ENCODE data around the gene TBC1D19. TPM values are rescaled to one million over a fixed set of nuclear protein-coding genes. Genes with fewer than 3 reads are reported as not detected.
"Not testable (repeated sequence)": the region's sequence is repeated elsewhere in the genome, so short reads cannot be mapped to it uniquely, and the experiment has no call there.

TBC1D19 gene
- total RNA-seq, 6 experiments from 2014 or later, result 8.5 to 14.4 (median 12.1) TPM

DNA sequence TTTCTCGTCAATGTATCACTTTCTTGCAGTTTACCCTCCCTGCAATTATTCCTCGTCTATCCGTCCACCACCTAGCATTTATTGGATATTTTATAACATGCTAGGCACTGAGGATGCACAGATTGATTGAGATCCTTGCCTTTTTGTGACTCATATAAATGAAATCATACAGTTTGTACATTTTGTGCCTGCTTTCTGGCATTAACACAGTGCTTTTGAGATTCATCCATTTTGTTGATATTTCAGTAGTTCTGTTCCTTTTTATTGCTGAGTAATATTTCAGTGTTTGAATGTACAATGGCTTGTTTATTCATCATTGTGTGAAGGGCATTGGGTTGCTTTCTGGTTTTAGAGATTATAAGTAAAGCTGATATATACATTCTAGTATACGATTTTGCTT is 841 bp downstream of the TBC1D19 start:
- H3K4me1 Mint-ChIP-seq (ENCODE audit: low read depth), result peaks cover 37% of the 10 kb centered on the region
- H3K27me3 Mint-ChIP-seq (ENCODE audit: insufficient read depth), result no peaks in the 10 kb centered on the region
- TF ChIP-seq, protein P1, sequence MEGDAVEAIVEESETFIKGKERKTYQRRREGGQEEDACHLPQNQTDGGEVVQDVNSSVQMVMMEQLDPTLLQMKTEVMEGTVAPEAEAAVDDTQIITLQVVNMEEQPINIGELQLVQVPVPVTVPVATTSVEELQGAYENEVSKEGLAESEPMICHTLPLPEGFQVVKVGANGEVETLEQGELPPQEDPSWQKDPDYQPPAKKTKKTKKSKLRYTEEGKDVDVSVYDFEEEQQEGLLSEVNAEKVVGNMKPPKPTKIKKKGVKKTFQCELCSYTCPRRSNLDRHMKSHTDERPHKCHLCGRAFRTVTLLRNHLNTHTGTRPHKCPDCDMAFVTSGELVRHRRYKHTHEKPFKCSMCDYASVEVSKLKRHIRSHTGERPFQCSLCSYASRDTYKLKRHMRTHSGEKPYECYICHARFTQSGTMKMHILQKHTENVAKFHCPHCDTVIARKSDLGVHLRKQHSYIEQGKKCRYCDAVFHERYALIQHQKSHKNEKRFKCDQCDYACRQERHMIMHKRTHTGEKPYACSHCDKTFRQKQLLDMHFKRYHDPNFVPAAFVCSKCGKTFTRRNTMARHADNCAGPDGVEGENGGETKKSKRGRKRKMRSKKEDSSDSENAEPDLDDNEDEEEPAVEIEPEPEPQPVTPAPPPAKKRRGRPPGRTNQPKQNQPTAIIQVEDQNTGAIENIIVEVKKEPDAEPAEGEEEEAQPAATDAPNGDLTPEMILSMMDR (IDR thresholded peaks at IDR 0.05), result no peak
- H3K4me3 Mint-ChIP-seq, result peak overlapping the region; percentile 100
- H3K27ac Mint-ChIP-seq, result peak overlapping the region; percentile 92
- no peak for DNase-seq
- no peaks in the 10 kb centered on the region; the same call in 1 of the 2 replicates for H3K36me3 Mint-ChIP-seq (ENCODE audit: low read depth)
- H3K9me3 Mint-ChIP-seq, result no peaks in the 10 kb centered on the region

DNA sequence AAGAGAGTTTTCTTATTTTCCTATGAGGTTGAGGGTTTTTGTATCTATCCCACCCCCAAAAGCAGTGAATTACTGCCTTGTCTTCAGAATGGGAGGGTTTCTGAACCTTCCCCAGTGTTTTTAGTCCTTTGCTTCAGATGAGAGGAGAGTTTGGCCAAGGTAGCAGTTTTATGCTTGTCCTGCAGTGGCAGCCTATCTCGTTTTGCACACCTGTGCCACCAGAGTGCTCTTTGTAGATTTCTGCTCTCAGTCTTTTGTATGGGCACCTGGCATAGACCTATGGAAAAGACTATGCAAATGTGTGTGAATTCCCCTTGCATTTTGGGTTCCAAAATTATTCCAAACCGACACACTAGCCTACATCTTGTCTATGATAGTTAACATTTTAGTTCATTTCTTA is 5.8 kb downstream of the TBC1D19 start:
- TF ChIP-seq, protein P1 (IDR thresholded peaks at IDR 0.05), result no peak
- H3K9me3 Mint-ChIP-seq, result no peaks in the 10 kb centered on the region
- peaks cover 40% of the 10 kb centered on the region for H3K4me1 Mint-ChIP-seq (ENCODE audit: low read depth)
- H3K4me3 Mint-ChIP-seq, result no peak overlapping the region
- H3K36me3 Mint-ChIP-seq (ENCODE audit: low read depth), result peaks cover 9% of the 10 kb centered on the region; the same call in 1 of the 2 replicates
- no peaks in the 10 kb centered on the region for H3K27me3 Mint-ChIP-seq (ENCODE audit: insufficient read depth)
- DNase-seq, result no peak
- H3K27ac Mint-ChIP-seq, result no peak overlapping the region

DNA sequence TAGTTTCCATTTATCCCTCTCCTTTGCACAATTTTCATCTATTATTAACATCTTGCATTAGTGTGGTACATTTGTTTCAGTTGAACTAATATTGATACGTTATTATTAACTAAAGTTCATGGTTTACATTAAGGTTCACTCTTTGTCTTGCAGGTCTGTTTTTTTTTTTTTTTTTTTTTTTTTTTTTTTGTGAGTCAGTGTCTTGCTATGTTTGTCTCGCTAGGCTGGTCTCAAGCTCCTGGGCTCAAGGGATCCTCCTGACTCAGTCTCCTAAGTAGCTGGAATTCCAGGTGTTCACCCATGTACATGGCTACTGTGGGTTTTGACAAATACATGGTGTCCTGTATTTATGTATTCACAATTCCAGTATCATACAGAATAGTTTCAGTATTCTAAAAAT is 6.8 kb downstream of the TBC1D19 start:
- Mint-ChIP-seq H3K36me3 (ENCODE audit: low read depth) (peaks cover 9% of the 10 kb centered on the region; the same call in 1 of the 2 replicates), H3K27ac (no peak overlapping the region; the same call in 1 of the 2 replicates), H3K27me3 (ENCODE audit: insufficient read depth) (no peaks in the 10 kb centered on the region), H3K9me3 (no peaks in the 10 kb centered on the region), H3K4me3 (no peak overlapping the region; the same call in 1 of the 2 replicates), H3K4me1 (ENCODE audit: low read depth) (peaks cover 31% of the 10 kb centered on the region)
- DNase-seq, result no peak
- TF ChIP-seq, protein P1 (IDR thresholded peaks at IDR 0.05), result no peak

DNA sequence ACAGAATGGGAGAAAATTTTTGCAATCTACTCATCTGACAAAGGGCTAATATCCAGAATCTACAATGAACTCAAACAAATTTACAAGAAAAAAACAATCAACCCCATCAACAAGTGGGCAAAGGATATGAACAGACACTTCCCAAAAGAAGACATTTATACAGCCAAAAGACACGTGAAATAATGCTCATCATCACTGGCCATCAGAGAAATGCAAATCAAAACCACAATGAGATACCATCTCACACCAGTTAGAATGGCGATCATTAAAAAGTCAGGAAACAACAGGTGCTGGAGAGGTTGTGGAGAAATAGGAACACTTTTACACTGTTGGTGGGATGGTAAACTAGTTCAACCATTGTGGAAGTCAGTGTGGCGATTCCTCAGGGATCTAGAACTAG is 9.7 kb downstream of the TBC1D19 start:
- not testable (repeated sequence) for H3K9me3 Mint-ChIP-seq; DNase-seq; H3K36me3 Mint-ChIP-seq (ENCODE audit: low read depth); H3K4me3 Mint-ChIP-seq; H3K27ac Mint-ChIP-seq; H3K27me3 Mint-ChIP-seq (ENCODE audit: insufficient read depth)
- peaks cover 32% of the 10 kb centered on the region for H3K4me1 Mint-ChIP-seq (ENCODE audit: low read depth)

DNA sequence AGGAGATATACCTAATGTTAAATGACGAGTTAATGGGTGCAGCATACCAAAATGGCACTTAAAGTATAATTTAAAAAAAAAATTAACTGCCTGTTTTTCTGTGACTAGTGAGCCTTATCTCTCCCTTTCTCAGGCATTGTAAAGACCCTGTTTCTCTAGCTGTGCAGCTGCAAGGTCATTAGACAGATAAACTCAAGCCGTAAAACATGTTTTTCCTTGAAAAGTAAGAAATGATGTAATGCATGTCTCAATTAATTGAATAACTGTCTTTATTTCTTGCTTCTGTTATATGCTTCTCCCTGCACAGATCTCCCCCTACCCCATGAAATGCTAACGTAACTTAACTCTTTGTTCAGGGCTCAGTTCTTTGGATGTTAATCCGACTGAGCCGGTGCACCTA is 10.5 kb downstream of the TBC1D19 start:
- Mint-ChIP-seq H3K4me1 (ENCODE audit: low read depth) (peaks cover 28% of the 10 kb centered on the region), H3K27ac (no peak overlapping the region), H3K27me3 (ENCODE audit: insufficient read depth) (no peaks in the 10 kb centered on the region), H3K9me3 (no peaks in the 10 kb centered on the region), H3K4me3 (no peak overlapping the region), H3K36me3 (ENCODE audit: low read depth) (0 out of 2 replicates have a peak, but pooled peaks cover 9% of the 10 kb centered on the region)
- TF ChIP-seq, protein P1 (IDR thresholded peaks at IDR 0.05), result no peak
- no peak for DNase-seq

DNA sequence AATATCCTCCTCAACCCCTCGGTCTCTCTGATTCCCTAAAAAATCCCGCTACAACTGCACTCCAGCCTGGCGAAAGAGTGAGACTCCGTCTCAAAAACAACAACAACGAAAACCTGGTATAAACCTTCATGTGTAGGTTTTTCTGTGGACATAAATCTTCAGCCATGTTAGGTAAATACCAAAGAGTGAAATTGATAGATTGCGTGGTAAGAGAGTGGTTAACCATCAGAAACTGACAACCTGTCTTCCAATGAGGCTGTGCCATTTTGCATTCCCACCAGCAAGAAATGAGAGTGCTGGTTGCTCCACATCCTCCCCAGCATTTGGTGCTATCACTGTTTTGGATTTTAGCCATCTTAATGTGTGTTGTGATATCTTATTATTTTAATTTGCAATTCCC is 10.9 kb downstream of the TBC1D19 start:
- H3K27me3 Mint-ChIP-seq (ENCODE audit: insufficient read depth), result no peaks in the 10 kb centered on the region
- no peak overlapping the region for H3K4me3 Mint-ChIP-seq
- DNase-seq, result no peak
- TF ChIP-seq, protein P1 (IDR thresholded peaks at IDR 0.05), result no peak
- H3K27ac Mint-ChIP-seq, result no peak overlapping the region
- H3K36me3 Mint-ChIP-seq (ENCODE audit: low read depth), result 0 out of 2 replicates have a peak, but pooled peaks cover 9% of the 10 kb centered on the region
- peaks cover 24% of the 10 kb centered on the region for H3K4me1 Mint-ChIP-seq (ENCODE audit: low read depth)
- no peaks in the 10 kb centered on the region for H3K9me3 Mint-ChIP-seq
